WERI-Rb-1 (cell line): Measurements from ENCODE around the gene MS4A4E.

ENCODE experiments used
- DNase-seq: peaks from one replicate; pipeline ENCODE4 v3.0.0-alpha.2; 2020
- H3K27ac ChIP-seq: fragments of 250-450 bp; sonication (Bioruptor Pico); 2 replicates; pipeline ENCODE4 v1.5.1; 2020; ENCODE audit warnings: mild to moderate bottlenecking, moderate library complexity
- H3K27me3 ChIP-seq: fragments of 250-450 bp; sonication (Bioruptor Pico); 2 replicates; pipeline ENCODE4 v1.5.1; 2021; ENCODE audit warnings: mild to moderate bottlenecking, low read depth, moderate library complexity; ENCODE audit not compliant: insufficient read depth, severe bottlenecking
- H3K36me3 ChIP-seq: fragments of 250-450 bp; sonication (Bioruptor Pico); 2 replicates; pipeline ENCODE4 v1.5.1; 2020; ENCODE audit warnings: mild to moderate bottlenecking, moderate library complexity
- H3K4me3 ChIP-seq: 2 replicates; pipeline ENCODE4 v1.5.1; 2011; ENCODE audit warnings: low read depth, mild to moderate bottlenecking, control low read depth, low read length
- H3K9me3 ChIP-seq: fragments of 250-450 bp; sonication (Bioruptor Pico); 2 replicates; pipeline ENCODE4 v1.5.1; 2021; ENCODE audit warnings: mild to moderate bottlenecking, moderate library complexity; ENCODE audit not compliant: severe bottlenecking
- CTCF ChIP-seq: IDR thresholded peaks from 2 replicates; pipeline ENCODE4 v1.5.1; 2011; ENCODE audit warnings: low read depth, mild to moderate bottlenecking, control low read depth, inconsistent platforms, low read length

The MS4A4E gene

GRCh38 chr11:60150279-60150678 is 92.7 kb downstream of the MS4A4E start:
- no peak for DNase-seq
- Histone ChIP-seq H3K27me3 (no peaks in the 10 kb centered on the region), H3K4me3 (no peak overlapping the region), H3K9me3 (no peaks in the 10 kb centered on the region), H3K27ac (no peak overlapping the region), H3K36me3 (no peaks in the 10 kb centered on the region)
- TF ChIP-seq CTCF, result no peak
